ENCODE results near the gene CCDC30. TPM values are rescaled to one million over a fixed set of nuclear protein-coding genes. Genes with fewer than 3 reads are reported as not detected.
"Not testable (repeated sequence)": the region's sequence is repeated elsewhere in the genome, so short reads cannot be mapped to it uniquely, and the experiment has no call there.

CCDC30 gene
- total and polyA plus RNA-seq, 5 donors from 2014 or later: 0.40 to 6.1 (median 1.3) TPM

DNA sequence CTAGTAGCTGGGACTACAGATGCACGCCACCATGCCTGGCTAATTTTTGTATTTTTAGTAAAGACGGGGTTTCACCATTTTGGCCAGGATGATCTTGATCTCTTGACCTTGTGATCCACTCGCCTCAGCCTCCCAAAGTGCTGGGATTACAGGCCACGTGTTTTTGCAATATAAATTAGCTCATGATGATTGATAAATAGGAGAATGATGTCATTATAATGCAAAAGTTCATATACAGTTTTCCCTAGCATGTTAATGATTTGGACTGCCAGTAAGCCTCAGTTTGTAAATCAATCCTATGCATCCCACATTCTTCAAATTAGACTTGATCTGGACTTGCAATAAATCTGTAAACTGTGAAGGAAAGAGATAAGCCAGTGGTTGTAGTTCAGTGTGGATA, 14.3 kb downstream of the CCDC30 start:
- H3K4me1 ChIP-seq (ENCODE audit: control insufficient read depth, insufficient read depth, low read length, poor library complexity, severe bottlenecking); H3K4me3 ChIP-seq (ENCODE audit: low read depth, low read length); DNase-seq; H3K4me1 Mint-ChIP-seq; H3K27ac Mint-ChIP-seq; H3K9me3 Mint-ChIP-seq; H3K27me3 ChIP-seq (ENCODE audit: control insufficient read depth, insufficient read depth, low read length); H3K36me3 ChIP-seq (ENCODE audit: control insufficient read depth, insufficient read depth, low read length); H3K9me3 ChIP-seq (ENCODE audit: control insufficient read depth in 2 of 2, low read length in 2 of 2); H3K4me3 Mint-ChIP-seq; H3K27ac ChIP-seq (ENCODE audit: insufficient read depth, low read length, poor library complexity, severe bottlenecking); ATAC-seq (ENCODE audit: low read depth in 2 of 2); H3K27me3 Mint-ChIP-seq: not testable (repeated sequence)
- H3K36me3 Mint-ChIP-seq: peaks cover 12% of the 10 kb centered on the region

GRCh38 chr1:42477775-42478174, 14.7 kb downstream of the CCDC30 start:
- Histone ChIP-seq H3K4me3 (ENCODE audit: low read depth, low read length) (no peak overlapping the region), H3K27me3 (ENCODE audit: control insufficient read depth, insufficient read depth, low read length) (no peaks in the 10 kb centered on the region), H3K9me3 (ENCODE audit: control insufficient read depth in 2 of 2, low read length in 2 of 2) (no peaks in the 10 kb centered on the region), H3K27ac (ENCODE audit: insufficient read depth, low read length, poor library complexity, severe bottlenecking) (no peak overlapping the region), H3K36me3 (ENCODE audit: control insufficient read depth, insufficient read depth, low read length) (no peaks in the 10 kb centered on the region), H3K4me1 (ENCODE audit: control insufficient read depth, insufficient read depth, low read length, poor library complexity, severe bottlenecking) (no peaks in the 10 kb centered on the region)
- Mint-ChIP-seq H3K36me3 (peaks cover 17% of the 10 kb centered on the region), H3K4me3 (no peak overlapping the region), H3K27me3 (no peaks in the 10 kb centered on the region), H3K27ac (no peak overlapping the region), H3K9me3 (no peaks in the 10 kb centered on the region), H3K4me1 (no peaks in the 10 kb centered on the region)
- no peak for ATAC-seq (ENCODE audit: low read depth in 2 of 2)
- no peak for DNase-seq

- Mint-ChIP-seq H3K4me1 (no peaks in the 10 kb centered on the region), H3K27me3 (no peaks in the 10 kb centered on the region), H3K27ac (no peak overlapping the region), H3K4me3 (no peak overlapping the region), H3K36me3 (peaks cover 17% of the 10 kb centered on the region), H3K9me3 (no peaks in the 10 kb centered on the region)
- Histone ChIP-seq H3K9me3 (ENCODE audit: control insufficient read depth in 2 of 2, low read length in 2 of 2) (no peaks in the 10 kb centered on the region), H3K36me3 (ENCODE audit: control insufficient read depth, insufficient read depth, low read length) (no peaks in the 10 kb centered on the region), H3K4me1 (ENCODE audit: control insufficient read depth, insufficient read depth, low read length, poor library complexity, severe bottlenecking) (no peaks in the 10 kb centered on the region), H3K27ac (ENCODE audit: insufficient read depth, low read length, poor library complexity, severe bottlenecking) (no peak overlapping the region), H3K4me3 (ENCODE audit: low read depth, low read length) (no peak overlapping the region), H3K27me3 (ENCODE audit: control insufficient read depth, insufficient read depth, low read length) (no peaks in the 10 kb centered on the region)
- DNase-seq: peak in 1 of 3 donors; percentile 3
- no peak for ATAC-seq (ENCODE audit: low read depth in 2 of 2)
These were observed 16.5 kb downstream of the CCDC30 start for GRCh38 chr1:42479621-42480020.

DNA sequence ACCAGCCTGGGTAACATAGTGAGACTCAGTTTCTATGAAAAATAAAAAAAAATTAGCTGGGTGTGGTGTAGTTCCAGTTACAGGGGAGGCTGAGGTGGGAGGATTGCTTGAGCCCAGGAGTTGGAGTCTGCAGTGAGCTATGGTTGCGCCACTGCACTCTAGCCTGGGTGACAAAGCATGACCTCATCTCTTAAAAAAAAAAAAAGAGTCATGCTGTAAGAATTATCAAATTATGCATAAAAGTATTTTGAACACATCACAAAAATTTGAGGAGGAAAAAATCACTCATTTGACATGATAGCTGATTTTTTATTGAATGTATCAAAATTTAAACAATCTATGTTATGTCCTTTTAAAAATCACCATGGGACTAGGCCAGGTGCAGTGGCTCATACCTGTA, 17.8 kb downstream of the CCDC30 start:
- no peaks in the 10 kb centered on the region for H3K4me1 ChIP-seq (ENCODE audit: control insufficient read depth, insufficient read depth, low read length, poor library complexity, severe bottlenecking)
- H3K27me3 ChIP-seq (ENCODE audit: control insufficient read depth, insufficient read depth, low read length): no peaks in the 10 kb centered on the region
- Mint-ChIP-seq H3K27me3 (no peaks in the 10 kb centered on the region), H3K4me3 (no peak overlapping the region), H3K9me3 (no peaks in the 10 kb centered on the region), H3K4me1 (no peaks in the 10 kb centered on the region), H3K27ac (no peak overlapping the region), H3K36me3 (peaks cover 20% of the 10 kb centered on the region)
- no peaks in the 10 kb centered on the region for H3K9me3 ChIP-seq (ENCODE audit: control insufficient read depth in 2 of 2, low read length in 2 of 2)
- ATAC-seq (ENCODE audit: low read depth in 2 of 2) (no peak), DNase-seq (no peak)
- no peaks in the 10 kb centered on the region for H3K36me3 ChIP-seq (ENCODE audit: control insufficient read depth, insufficient read depth, low read length)
- no peak overlapping the region for H3K27ac ChIP-seq (ENCODE audit: insufficient read depth, low read length, poor library complexity, severe bottlenecking)
- H3K4me3 ChIP-seq (ENCODE audit: low read depth, low read length): no peak overlapping the region

DNA sequence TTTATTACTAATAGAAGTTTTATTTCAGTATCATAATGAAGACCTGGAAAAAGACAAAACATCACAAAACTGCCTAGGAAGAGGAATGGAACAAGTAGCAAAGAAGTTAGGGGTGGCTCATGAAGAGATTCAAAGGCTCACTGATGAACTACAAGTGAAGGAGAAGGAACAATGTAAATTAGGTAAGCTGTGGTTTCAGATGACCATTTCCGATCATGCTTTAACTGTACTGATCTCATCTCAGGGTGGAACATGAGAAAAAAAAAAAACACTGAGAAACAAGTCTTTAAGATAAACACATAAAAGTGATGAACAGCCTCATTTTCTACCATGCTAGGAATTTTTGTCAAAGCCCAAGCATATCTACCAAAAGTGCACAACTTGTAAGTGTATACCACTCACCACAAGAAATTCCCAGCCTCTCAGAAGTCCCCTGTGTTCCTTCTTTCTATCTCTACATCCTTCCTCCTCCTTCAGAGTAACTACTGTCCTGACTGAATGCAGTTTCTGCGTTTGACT, 19.6 kb downstream of the CCDC30 start:
- Mint-ChIP-seq H3K36me3 (peaks cover 26% of the 10 kb centered on the region), H3K9me3 (no peaks in the 10 kb centered on the region), H3K27ac (no peak overlapping the region), H3K4me1 (no peaks in the 10 kb centered on the region), H3K4me3 (no peak overlapping the region), H3K27me3 (no peaks in the 10 kb centered on the region)
- Histone ChIP-seq H3K4me3 (ENCODE audit: low read depth, low read length) (no peak overlapping the region), H3K9me3 (ENCODE audit: control insufficient read depth in 2 of 2, low read length in 2 of 2) (no peaks in the 10 kb centered on the region), H3K36me3 (ENCODE audit: control insufficient read depth, insufficient read depth, low read length) (no peaks in the 10 kb centered on the region), H3K27ac (ENCODE audit: insufficient read depth, low read length, poor library complexity, severe bottlenecking) (no peak overlapping the region), H3K4me1 (ENCODE audit: control insufficient read depth, insufficient read depth, low read length, poor library complexity, severe bottlenecking) (no peaks in the 10 kb centered on the region), H3K27me3 (ENCODE audit: control insufficient read depth, insufficient read depth, low read length) (no peaks in the 10 kb centered on the region)
- ATAC-seq (ENCODE audit: low read depth in 2 of 2) (no peak), DNase-seq (no peak)

GRCh38 chr1:42484382-42484781, 21.3 kb downstream of the CCDC30 start:
- DNase-seq: no peak
- H3K4me3 Mint-ChIP-seq: no peak overlapping the region
- H3K27me3 Mint-ChIP-seq: no peaks in the 10 kb centered on the region

GRCh38 chr1:42490237-42490636, 27.2 kb downstream of the CCDC30 start:
- ATAC-seq (ENCODE audit: low read depth in 2 of 2) (no peak), DNase-seq (no peak)
- no peaks in the 10 kb centered on the region for H3K4me1 ChIP-seq (ENCODE audit: control insufficient read depth, insufficient read depth, low read length, poor library complexity, severe bottlenecking)
- H3K36me3 ChIP-seq (ENCODE audit: control insufficient read depth, insufficient read depth, low read length): no peaks in the 10 kb centered on the region
- no peak overlapping the region for H3K27ac Mint-ChIP-seq
- no peak overlapping the region for H3K4me3 Mint-ChIP-seq
- peaks cover 22% of the 10 kb centered on the region for H3K36me3 Mint-ChIP-seq
- H3K27ac ChIP-seq (ENCODE audit: insufficient read depth, low read length, poor library complexity, severe bottlenecking): no peak overlapping the region
- H3K27me3 ChIP-seq (ENCODE audit: control insufficient read depth, insufficient read depth, low read length): no peaks in the 10 kb centered on the region
- H3K4me3 ChIP-seq (ENCODE audit: low read depth, low read length): no peak overlapping the region
- H3K4me1 Mint-ChIP-seq: no peaks in the 10 kb centered on the region
- H3K9me3 ChIP-seq (ENCODE audit: control insufficient read depth in 2 of 2, low read length in 2 of 2): no peaks in the 10 kb centered on the region
- peaks cover 0 to 3% (median 0%) of the 10 kb centered on the region in 7 donors for H3K9me3 Mint-ChIP-seq
- H3K27me3 Mint-ChIP-seq: no peaks in the 10 kb centered on the region

More at GRCh38 chr1:42484382-42484781, 21.3 kb downstream of the CCDC30 start:
- Histone ChIP-seq H3K4me3 (ENCODE audit: low read depth, low read length) (no peak overlapping the region), H3K9me3 (ENCODE audit: control insufficient read depth in 2 of 2, low read length in 2 of 2) (no peaks in the 10 kb centered on the region), H3K27me3 (ENCODE audit: control insufficient read depth, insufficient read depth, low read length) (no peaks in the 10 kb centered on the region), H3K36me3 (ENCODE audit: control insufficient read depth, insufficient read depth, low read length) (no peaks in the 10 kb centered on the region), H3K4me1 (ENCODE audit: control insufficient read depth, insufficient read depth, low read length, poor library complexity, severe bottlenecking) (no peaks in the 10 kb centered on the region), H3K27ac (ENCODE audit: insufficient read depth, low read length, poor library complexity, severe bottlenecking) (no peak overlapping the region)
- no peak for ATAC-seq (ENCODE audit: low read depth in 2 of 2)
- H3K4me1 Mint-ChIP-seq: no peaks in the 10 kb centered on the region
- H3K36me3 Mint-ChIP-seq: peaks cover 27% of the 10 kb centered on the region
- H3K9me3 Mint-ChIP-seq: no peaks in the 10 kb centered on the region
- no peak overlapping the region for H3K27ac Mint-ChIP-seq

DNA sequence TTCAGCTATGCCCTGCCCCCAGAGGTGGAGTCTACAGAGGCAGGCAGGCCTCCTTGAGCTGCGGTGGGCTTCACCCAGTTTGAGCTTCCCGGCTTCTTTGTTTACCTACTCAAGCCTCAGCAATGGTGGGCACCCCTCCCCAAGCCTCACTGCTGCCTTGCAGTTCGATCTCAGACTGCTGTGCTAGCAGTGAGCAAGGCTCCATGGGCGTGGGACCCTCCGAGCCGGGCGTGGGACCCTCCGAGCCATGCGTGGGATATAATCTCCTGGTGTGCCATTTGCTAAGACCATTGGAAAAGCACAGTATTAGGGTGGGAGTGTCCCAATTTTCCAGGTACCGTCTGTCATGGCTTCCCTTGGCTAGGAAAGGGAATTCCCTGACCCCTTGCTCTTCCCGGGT, 38.9 kb downstream of the CCDC30 start:
- not testable (repeated sequence) for H3K27ac ChIP-seq (ENCODE audit: insufficient read depth, low read length, poor library complexity, severe bottlenecking); H3K4me3 ChIP-seq (ENCODE audit: low read depth, low read length); H3K27me3 Mint-ChIP-seq; ATAC-seq (ENCODE audit: low read depth in 2 of 2); H3K4me3 Mint-ChIP-seq; H3K27me3 ChIP-seq (ENCODE audit: control insufficient read depth, insufficient read depth, low read length); H3K4me1 Mint-ChIP-seq; H3K27ac Mint-ChIP-seq; H3K4me1 ChIP-seq (ENCODE audit: control insufficient read depth, insufficient read depth, low read length, poor library complexity, severe bottlenecking); H3K36me3 ChIP-seq (ENCODE audit: control insufficient read depth, insufficient read depth, low read length); DNase-seq
- H3K9me3 Mint-ChIP-seq: peaks cover 0 to 26% (median 2%) of the 10 kb centered on the region in 7 donors
- H3K9me3 ChIP-seq (ENCODE audit: control insufficient read depth in 2 of 2, low read length in 2 of 2): peaks cover 12 to 19% of the 10 kb centered on the region in 2 experiments
- peaks cover 35% of the 10 kb centered on the region for H3K36me3 Mint-ChIP-seq
